Stimulated activated CD8-positive, alpha-beta memory T cell treated with anti-CD3 and anti-CD28 coated beads, Interleukin-4, amount 100 ng/mL, for 24 hours (primary cell): ENCODE measurements around the gene AKR1A1.
"Not testable (repeated sequence)": the region's sequence is repeated elsewhere in the genome, so short reads cannot be mapped to it uniquely, and the experiment has no call there.

Source experiments
- DNase-seq: peaks from one replicate; pipeline ENCODE4 v3.0.0-alpha.2; 2020; ENCODE audit warnings: low read depth

The AKR1A1 gene

DNA sequence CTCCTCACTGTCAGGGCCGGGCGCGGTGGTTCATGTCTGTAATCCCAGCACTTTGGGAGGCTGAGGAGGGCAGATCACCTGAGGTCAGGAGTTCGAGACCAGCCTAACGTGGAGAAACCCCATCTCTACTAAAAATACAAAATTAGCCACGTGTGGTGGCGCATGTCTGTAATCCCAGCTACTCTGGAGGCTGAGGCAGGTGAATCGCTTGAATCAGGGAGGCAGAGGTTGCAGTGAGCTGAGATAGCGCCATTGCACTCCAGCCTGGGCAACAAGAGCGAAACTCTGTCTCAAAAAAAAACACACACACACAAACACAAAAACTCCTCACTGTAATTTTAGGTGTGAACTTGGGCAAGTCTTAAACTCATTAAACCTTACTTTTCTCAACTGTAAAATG, 26.7 kb upstream of the AKR1A1 start:
- DNase-seq: not testable (repeated sequence)

DNA sequence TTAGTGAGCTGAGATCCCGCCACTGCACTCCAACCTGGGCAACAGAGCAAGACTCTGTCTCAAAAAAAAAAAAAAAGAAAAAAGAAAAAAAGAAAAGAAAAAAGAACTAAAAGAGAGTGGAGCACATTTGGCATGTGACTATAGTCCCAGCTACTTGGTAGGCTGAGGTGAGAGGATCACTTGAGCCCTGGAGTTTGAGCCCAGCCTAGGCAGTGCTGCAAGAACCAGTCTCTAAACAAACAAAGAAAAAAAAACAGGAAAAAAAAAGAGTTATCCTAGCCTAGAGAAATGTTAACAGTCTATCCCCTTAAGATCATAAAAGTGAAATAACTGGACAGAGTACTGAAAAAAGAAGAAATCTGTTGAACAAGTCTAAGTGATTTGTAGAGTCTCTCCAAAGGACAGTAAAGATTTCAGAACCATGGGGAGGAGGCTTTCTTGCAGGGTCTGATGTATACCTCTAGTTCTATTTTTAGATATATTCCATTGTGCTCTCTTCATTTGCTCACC, 24.4 kb upstream of the AKR1A1 start:
- no peak for DNase-seq

DNA sequence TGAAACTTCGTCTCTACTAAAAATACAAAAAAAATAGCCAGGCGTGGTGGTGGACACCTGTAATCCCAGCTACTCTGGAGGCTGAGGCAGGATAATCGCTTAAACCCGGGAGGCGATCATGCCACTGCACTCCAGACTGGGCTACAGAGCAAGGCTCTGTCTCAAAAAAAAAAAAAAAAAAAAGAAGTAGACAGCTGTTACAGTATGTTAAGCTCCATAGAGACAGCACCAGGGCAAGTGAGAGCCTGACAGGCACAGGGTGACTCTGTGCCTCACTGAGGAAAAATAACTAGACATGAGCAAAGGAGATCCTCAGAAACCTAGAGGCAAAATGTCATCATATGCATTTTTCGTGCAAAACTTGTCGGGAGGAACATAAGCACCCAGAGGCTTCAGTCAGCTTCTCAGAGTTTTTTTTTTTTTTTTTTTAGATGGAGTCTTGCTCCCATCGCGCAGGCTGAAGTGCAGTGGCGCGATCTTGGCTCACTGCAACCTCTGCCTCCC, 19.9 kb upstream of the AKR1A1 start:
- no peak for DNase-seq

DNA sequence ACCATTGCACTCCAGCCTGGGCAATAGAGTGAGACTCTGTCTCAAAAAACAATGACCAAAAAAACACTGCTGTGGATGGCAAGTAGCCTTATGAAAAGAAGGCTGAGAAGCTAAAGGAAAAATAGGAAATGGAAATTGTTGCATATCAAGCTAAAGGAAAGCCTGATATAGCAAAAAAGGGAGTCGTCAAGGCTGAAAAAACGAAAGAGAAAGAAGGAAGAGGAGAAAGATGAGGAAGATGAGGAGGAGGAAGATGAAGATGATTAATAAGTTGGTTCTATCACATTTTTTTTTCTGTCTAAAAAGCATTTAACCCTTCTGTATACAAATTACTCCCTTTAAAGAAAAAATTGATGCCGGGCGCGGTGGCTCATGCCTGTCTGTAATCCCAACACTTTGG, 18.8 kb upstream of the AKR1A1 start:
- no peak for DNase-seq

DNA sequence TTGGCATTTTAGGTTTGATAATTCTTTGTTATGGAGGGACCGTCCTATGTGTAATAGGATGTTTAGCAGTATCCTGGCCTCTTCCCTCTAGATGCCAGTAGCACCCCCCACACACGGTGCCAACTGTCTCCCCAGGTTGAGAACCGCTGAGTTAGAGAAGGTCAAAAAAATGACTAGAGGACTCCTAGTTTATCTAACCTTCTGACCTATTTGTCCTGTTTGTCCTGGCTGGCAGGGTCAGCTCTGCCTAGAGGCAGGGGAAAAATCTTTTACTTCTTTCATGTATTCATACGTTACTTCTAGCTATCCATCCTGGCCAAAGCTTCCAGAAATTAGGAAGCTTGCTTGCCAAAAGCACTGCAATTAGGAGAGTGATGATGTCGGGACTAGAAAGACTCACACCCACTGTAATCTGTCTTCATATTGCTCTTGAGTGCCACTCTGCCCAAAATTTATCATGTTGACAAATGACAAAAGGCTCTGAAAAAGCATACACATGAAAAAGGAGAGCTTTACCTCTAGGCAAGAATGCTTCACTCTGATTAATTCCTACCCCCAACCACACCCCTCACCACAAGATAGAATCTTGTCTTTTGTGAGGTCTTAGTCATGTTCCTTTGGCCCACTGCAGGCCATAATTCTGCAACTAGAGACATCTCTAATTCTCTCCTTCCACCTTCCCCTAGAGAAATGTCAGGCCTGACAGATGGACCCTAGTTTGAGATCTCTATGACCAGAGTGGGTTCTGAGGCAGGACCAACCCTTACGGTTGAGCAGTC, 14.4 kb upstream of the AKR1A1 start:
- no peak for DNase-seq

DNA sequence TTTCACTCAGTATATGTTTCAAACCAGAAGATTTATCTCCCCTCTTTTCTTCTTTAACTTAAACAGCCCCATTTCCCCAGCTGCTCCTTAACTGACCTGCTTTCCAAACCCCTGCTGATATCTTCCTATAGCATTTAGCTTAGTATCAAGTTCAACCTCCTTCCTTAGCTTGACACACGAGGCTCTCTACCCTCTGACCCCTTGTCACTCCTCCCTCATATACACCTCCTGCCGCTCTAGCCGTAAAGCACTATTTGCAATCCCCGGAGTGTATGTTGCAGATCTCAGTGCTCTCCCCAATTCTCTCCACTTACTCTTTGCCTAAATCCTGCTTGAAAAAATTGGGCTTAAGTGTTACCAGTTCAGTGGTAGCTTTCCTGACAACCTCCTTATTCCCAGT, 13.7 kb upstream of the AKR1A1 start:
- no peak for DNase-seq

DNA sequence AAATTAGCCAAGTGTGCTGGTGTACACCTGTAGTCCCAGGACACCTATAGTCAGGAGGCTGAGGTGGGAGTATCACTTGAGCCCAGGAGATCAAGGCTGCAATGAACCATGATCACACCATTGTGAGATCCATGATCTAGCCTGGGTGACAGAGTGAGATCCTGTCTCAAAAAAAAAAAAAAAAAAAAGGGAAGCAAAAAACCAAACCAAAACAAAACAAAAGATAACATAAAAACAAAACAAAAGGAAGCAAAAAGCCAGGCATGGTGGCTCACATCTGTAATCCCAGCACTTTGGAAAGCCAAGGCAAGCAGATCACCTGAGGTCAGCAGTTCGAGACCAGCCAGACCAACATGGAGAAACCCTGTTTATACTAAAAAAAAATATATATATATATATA, 9.4 kb upstream of the AKR1A1 start:
- no peak for DNase-seq

DNA sequence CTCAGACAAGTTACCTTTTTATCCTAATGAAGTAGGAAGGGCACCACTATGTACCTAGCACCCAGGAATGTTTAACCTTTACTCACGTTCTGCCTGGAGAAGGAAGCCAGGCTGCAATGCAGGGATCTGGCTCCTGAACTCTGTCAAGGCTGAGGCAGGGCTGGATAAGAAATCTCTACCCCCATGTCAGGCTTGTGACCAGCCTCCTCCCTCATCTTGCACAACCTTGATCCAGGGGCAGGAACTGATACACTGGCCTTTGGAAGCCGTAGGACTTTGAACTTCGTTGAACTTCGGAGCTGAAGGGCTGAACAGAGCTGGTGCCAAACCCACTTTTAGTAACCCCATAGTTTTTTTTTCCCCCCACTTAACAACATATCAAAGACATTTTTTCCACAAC, 8.0 kb upstream of the AKR1A1 start:
- DNase-seq: no peak

DNA sequence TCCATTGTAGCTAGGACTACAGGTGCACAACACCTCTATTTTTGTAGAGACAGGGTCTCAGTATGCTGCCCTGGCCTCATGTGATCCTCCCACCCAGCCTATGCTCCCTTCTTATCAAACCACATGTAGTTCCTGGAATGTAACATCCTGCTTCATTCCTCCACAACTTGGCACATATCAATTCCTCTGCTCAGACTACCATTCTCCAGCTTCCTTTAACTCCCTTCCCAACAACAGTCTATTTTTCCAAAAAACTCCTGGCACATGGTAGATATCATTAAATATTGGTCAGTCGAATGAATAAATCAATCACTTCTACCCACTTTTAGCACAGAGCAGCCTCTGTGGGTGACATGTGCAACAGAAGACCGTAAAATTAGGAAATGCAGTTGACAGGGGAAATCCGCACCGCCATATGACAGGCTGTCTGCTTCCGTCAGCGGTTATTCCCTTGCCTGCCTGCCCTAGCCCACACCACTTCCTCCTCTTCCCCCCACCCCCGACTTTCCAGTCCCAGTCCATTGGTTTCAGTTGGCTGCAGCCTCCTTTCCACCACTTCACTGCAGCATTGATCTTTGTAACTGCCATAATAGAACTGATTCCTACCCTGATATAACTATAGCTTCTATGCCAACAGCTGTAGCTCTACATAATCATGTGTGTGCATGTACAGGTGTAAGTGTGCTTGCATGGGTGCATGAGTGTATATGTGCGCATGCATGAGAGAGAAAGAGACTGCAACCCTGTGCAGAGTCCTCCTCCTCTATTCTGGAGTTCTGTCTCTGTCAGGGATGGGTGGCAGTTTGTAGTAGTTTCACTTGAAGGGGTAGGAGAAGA, 6.8 kb upstream of the AKR1A1 start:
- peak; percentile 52 for DNase-seq

DNA sequence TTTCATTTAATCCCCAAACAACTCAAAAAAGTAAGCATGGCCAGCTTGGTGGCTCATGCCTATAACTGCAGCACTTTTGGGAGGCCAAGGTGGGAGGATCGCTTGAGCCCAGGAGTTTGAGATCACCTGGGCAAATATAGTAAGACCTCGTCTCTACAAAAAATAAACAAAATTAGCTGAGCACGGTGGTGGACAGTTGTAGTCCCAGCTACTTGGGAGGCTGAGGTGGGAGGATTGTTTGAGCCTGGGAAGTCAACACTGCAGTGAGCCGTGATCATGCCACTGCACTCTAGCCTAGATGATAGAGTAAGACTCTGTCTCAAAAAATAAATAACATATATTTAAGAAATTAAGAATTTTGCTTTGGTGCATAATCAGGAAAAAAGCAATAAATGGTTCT, 6.1 kb upstream of the AKR1A1 start:
- no peak for DNase-seq

DNA sequence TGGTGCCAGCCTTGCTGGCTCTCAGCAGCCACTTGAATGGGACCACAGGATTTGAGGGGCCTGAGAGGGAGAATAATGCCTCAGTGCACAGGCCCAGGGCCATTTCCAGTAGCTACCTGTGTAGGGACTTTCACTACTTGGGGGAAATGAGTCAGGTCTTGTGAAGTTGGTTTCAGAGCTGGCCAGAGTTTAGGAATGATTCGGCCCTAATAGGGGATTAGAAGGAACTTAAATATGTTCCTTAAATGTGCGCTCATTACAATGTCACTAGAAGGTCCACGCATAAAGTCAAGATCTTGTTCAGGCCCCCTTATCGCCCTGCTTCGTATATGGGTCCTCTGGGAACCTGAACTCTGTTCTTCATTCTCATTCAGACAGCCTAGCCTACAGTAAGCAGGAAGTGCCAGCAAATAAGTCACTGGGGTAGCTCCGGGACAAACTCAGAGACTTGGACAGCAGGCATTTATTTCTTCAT, 5.6 kb upstream of the AKR1A1 start:
- no peak for DNase-seq

DNA sequence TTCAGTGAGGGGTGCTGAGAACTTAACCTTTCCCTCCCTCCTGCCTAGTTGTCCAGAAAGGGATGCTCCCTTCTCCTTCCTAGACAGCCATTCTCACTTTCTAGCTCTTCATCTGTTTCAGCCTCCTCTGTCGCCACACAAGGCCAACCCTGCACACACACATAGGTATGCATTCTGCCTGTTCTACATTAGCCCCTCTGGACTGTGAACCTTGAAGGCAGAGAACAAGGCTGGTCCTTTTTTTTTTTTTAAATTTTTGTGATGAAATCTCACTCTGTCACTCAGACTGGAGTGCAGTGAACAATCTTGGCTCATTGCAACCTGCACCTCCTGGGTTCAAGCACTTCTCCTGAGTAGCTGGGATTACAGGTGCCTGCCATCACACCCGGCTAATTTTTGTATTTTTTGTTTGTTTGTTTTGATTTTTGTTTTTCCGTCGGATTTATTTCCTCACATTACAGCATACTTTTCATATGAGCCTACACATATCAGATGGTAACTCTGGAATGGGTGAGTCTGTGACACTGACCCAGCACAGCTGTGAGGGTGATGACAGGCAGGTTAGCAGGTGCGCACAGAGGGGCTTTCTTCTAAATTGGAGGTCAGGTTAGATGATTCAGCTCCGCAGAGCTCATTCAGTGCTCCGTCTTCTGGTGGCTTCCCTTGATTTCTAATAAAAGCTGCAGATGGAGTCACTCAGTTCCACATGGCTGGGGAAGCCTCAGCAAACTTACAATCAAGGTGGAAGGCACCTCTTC, 4.9 kb upstream of the AKR1A1 start:
- no peak for DNase-seq

DNA sequence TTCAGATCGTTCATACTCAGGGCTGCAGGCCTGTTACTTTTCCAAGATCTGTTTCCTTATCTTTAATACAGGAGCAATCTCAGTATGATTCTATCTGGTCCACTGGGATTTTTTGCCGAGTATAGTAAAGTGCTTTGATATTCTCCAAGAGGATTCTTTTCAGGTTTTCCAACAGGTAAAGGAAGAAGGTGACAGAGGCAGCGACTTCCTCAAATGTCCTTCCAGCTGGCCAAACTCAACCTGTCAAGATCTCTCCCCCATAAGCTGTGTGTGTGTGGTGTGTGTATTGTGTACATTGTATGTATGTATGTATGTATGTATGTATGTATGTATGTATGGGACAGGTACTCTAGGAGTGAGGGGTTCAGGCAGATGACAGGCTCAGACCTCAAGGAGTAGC, 1.1 kb downstream of the AKR1A1 start:
- DNase-seq: no peak

DNA sequence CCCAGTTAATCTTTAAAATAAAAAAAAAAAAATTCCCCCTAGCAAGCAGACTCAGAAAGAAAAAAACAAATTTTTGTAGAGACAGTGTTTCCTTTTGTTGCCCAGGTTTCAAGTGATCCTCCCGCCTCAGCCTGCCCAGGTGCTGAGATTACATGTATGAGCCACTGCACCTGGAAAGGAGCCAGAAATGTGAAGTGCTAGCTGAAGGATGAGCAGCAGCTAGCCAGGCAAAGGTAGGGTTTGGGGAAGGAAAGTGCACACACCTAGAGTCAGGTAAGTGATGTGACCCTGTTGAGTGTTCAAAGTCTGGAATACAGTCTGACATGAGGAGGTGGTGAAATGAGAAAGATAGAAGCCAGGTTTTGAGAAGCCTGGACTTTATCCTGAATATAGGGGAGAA, 1.7 kb downstream of the AKR1A1 start:
- DNase-seq: no peak

DNA sequence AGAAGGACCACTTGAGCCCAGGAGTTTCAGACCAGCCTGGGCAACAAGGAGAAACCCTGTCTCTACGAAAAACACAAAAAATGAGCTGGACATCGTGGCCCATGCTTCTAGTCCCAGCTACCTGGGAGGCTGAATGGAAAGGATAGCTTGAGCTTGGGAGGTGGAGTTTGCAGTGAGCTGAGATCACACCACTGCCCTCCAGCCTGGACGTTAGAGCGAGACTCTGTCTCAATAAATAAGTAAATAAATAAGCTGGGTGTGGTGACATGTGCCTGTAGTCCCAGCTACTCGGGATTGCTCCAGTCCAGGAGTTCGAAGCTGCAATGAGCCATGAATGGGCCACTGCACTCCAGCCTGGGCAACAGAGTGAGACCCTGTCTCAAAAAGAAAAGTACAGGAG, 3.6 kb downstream of the AKR1A1 start:
- no peak for DNase-seq

DNA sequence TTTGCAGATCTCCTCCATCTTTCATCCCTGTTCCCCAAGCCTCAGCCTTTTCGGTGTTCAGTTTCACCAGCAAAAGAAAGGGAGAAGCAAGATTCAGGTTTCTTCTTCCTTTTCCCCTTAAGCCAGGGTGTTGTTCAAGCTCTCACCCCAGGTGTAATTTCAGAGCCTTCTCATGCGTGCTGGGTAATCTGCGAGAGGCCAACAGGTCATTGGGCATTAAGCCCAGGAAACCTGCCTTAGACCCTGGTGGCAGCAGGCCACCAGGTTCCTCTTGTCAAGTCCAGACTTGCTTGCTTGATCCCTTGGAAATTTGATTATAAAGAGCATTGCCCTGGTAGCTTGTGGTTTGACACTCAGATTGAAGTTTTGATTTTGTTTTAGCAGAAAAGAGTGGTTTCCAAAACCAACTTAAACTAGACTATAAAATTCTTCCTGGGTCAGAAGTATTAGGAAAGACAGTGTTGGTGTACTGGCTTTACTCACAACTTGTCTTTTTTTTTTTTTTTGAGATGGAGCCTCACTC, 6.9 kb downstream of the AKR1A1 start:
- DNase-seq: no peak

DNA sequence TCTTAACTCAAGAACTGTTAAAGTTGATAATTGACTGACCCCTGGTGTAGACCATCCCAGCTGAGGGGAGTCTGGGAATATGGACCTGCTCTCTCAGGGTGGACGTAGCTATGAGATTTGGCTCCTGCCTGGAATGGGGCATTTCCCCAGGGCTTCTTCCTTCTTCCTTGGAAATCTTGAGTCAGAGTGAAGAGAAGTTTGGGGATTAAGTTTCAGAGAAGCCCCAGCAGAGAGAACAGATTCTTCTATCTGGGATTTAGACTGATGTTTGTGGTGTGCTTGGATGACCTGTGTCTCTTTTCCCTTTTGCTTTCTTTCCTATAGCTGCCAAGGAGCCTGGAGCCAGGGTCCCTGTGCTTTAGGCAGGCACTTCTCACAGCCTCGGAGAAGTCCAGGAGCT, 13.2 kb downstream of the AKR1A1 start:
- no peak for DNase-seq

DNA sequence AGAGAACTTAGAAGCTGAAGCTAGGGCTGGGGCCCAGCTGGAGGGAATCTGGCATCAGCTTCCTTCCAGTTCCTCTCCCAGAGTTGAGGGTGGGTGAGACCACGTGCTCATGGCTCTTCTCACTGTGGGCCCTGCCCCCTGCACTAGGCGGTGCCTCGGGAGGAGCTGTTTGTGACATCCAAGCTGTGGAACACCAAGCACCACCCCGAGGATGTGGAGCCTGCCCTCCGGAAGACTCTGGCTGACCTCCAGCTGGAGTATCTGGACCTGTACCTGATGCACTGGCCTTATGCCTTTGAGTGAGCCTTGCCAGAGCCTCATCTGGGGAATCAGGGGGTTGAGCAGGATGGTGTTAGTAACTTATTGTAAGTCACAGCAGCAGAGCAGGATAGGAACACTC, 16.1 kb downstream of the AKR1A1 start:
- no peak for DNase-seq

DNA sequence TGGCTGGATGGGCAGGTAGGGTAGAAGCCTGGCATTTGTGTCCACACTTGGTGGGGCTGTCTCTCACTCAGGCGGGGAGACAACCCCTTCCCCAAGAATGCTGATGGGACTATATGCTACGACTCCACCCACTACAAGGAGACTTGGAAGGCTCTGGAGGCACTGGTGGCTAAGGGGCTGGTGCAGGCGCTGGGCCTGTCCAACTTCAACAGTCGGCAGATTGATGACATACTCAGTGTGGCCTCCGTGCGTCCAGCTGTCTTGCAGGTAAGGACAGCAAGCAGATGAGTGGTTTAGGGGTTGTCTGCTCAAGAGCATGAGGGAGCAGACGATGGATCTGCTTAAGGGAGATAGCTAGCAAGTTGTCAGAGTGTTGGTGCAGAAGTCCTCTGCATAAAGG, 17.3 kb downstream of the AKR1A1 start:
- DNase-seq: no peak

DNA sequence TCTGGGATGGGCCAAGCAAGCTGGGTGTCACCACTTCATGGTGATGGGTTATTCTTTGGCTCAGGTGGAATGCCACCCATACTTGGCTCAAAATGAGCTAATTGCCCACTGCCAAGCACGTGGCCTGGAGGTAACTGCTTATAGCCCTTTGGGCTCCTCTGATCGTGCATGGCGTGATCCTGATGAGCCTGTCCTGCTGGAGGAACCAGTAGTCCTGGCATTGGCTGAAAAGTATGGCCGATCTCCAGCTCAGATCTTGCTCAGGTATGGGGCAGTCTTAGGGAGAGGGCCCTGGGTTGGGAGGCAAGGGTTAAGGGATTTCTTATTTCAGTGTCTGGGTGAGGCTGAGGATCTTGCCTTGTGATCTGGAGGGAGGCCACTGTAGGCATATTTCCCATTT, 17.8 kb downstream of the AKR1A1 start:
- DNase-seq: no peak

DNA sequence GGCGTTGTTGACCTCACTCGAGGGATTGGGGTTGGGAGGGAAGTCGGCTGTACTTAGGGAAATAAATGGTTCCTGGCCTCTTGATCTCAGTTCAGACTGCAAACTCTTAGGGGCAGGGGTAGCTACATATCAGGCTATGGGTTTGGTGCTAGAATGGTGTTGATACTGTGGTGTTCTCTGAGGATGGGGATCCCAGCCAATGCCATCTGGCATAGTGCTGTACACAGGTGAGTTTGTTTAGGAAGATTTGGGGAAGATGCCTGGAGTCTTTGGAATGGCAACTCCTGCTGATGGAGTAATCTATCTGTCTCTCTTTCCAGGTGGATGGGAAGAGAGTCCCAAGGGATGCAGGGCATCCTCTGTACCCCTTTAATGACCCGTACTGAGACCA, 18.9 kb downstream of the AKR1A1 start:
- DNase-seq: no peak

DNA sequence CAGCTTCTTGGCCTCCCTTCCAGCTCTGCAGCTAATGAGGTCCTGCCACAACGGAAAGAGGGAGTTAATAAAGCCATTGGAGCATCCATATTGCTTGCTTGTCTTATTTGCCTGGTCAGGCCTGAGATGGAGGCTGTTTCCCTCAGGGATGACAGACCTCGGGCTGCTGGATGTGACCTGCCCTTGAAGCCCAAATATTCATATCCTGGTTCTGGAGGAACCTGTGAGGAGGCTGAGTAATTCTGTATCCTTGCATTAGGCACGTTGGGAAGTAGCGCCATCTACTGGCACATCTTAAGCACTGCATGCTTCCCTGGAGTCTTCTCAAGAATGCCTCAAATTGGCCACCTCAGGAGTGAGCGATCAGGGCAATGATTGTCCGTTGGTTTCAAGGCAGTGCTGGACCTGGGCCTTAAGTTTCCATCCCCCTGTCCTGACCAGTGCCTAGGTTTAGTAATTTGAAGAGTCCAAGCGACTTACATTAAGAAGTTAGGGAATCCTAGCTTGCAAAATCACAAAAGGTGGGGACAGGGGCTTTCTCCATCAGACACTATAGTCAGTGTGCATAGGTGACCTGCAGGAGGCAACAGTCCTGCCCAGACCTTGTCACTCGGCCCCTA, 19.4 kb downstream of the AKR1A1 start:
- DNase-seq: peak; percentile 51
